Testis (tissue), 2 donors: ENCODE data around the gene CHST8.

Experiments
- POLR2A ChIP-seq: fragments of 450-650 bp; IDR thresholded peaks from one replicate; pipeline ENCODE4 v1.6.1; 2017; ENCODE audit warnings: antibody characterized with exemption, mild to moderate bottlenecking, moderate library complexity
- TF ChIP-seq, protein P1 (sequence below), 3 experiments: fragments of 450-650 bp in 2 of 3; fragments of 200-600 bp in 1 of 3; sonication (generic) in 1 of 3; IDR thresholded peaks; one replicate each; pipeline ENCODE4 v1.5.1; 2016 to 2019; ENCODE audit warnings: antibody characterized with exemption in 3 of 3, mild to moderate bottlenecking in 2 of 3, moderate library complexity in 1 of 3

GRCh38 chr19:33640773-33641172 is 19.0 kb downstream of the CHST8 start:
- TF ChIP-seq, protein P1, sequence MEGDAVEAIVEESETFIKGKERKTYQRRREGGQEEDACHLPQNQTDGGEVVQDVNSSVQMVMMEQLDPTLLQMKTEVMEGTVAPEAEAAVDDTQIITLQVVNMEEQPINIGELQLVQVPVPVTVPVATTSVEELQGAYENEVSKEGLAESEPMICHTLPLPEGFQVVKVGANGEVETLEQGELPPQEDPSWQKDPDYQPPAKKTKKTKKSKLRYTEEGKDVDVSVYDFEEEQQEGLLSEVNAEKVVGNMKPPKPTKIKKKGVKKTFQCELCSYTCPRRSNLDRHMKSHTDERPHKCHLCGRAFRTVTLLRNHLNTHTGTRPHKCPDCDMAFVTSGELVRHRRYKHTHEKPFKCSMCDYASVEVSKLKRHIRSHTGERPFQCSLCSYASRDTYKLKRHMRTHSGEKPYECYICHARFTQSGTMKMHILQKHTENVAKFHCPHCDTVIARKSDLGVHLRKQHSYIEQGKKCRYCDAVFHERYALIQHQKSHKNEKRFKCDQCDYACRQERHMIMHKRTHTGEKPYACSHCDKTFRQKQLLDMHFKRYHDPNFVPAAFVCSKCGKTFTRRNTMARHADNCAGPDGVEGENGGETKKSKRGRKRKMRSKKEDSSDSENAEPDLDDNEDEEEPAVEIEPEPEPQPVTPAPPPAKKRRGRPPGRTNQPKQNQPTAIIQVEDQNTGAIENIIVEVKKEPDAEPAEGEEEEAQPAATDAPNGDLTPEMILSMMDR (IDR thresholded peaks at IDR 0.05) = no peak
- TF ChIP-seq POLR2A = no peak
